ENCODE data around the gene ACTN4. TPM values are rescaled to one million over a fixed set of nuclear protein-coding genes. Genes with fewer than 3 reads are reported as not detected.

Gene ACTN4
- polyA plus RNA-seq, 2 of the 4 experiments (the other 2 are of a cell fraction), result 605 to 967 TPM

DNA sequence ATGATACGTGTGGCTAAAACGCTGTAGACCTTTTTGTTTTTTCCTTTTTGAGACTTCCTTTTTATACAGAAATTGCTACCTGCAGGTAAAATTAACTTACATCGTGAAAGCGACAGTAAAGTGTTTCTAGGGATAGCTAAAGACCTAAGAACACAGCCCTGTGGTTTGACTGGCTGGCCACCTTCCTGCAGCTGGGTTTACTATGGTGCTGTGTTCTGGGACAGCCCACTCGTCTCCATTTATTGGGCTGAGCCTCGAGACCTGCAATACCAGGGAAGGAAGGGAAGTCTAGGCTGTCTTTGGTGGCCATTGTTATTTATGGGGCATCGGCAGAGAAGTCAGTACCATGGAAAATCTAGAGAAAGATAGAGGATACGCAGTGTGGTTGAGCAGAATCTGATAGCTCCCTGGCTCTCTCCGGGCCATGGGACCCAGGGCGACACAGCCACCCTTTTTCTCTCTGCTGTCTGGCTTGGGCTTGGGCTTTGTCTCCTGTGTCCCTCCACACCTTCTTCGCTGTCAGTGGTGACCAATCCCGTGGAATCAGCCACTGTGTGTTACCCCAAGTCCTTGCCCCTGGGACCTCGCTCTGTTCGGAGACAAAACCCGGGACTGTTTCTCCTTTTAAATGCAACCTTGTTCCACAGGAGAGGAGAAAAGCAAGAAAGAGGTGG, 30.9 kb downstream of the ACTN4 start:
- CTCF ChIA-PET, result interaction anchor here (0.8 to 18.2 kb wide), 13 partner anchors 8 to 252 kb away, joined by 3 to 336 read pairs (median 3); partner anchors contain the start of genes MRPS12 and SARS2
- WGBS (ENCODE audit: missing lambda C conversion rate), result 85% methylated on average over 15 of the region's 15 CpGs
- peak; percentile 45 for TF ChIP-seq POLR2AphosphoS2 (conservative IDR thresholded peaks at IDR 0.05; ENCODE audit: low read length)
- no peak for TF ChIP-seq JUN (IDR thresholded peaks at IDR 0.05)
- TF ChIP-seq FOSB (CRISPR knock-in tag; IDR thresholded peaks at IDR 0.05), result 0 out of 2 replicates have a peak, but pooled peaks have one; percentile 71
- TF ChIP-seq ELK1 (IDR thresholded peaks at IDR 0.05; ENCODE audit: low read depth, low read length), result 0 out of 2 replicates have a peak, but pooled peaks have one; percentile 25
- TF ChIP-seq HOXB13 (CRISPR knock-in tag; IDR thresholded peaks at IDR 0.05; ENCODE audit: low read depth), result no peak
- TF ChIP-seq FOSL2 (IDR thresholded peaks at IDR 0.05), result no peak
- no peak for TF ChIP-seq FOSL2 (CRISPR knock-in tag; IDR thresholded peaks at IDR 0.05)
- no peak for TF ChIP-seq EHF (CRISPR knock-in tag; IDR thresholded peaks at IDR 0.05)
- TF ChIP-seq TFCP2L1 (CRISPR knock-in tag; IDR thresholded peaks at IDR 0.05), result 0 out of 2 replicates have a peak, but pooled peaks have one; percentile 25
- TF ChIP-seq JUNB (IDR thresholded peaks at IDR 0.05), result no peak
- TF ChIP-seq PBX3 (IDR thresholded peaks at IDR 0.05), result no peak
- TF ChIP-seq HEYL (CRISPR knock-in tag; IDR thresholded peaks at IDR 0.05), result no peak
- TF ChIP-seq REST (IDR thresholded peaks at IDR 0.05), result no peak
- peak overlapping the region; percentile 54 for H3K4me2 ChIP-seq
- peaks cover 96% of the 10 kb centered on the region for H3K4me1 ChIP-seq
- FAIRE-seq, result peak; percentile 51
- H3K9me3 ChIP-seq, result peaks cover 7% of the 10 kb centered on the region; the same call in 2 of the 3 replicates
- no peak overlapping the region for H3K4me3 ChIP-seq
- peak overlapping the region; percentile 93 to 94 for H3K27ac ChIP-seq
- no peak for DNase-seq (ENCODE audit: low read depth in 1 of 2, low spot score in 1 of 2)
- ATAC-seq, result 0 out of 6 replicates have a peak, but pooled peaks of 1 of the 2 experiments have one; percentile 0
- POLR2A ChIA-PET, result interaction anchor here (0.9 to 6.7 kb wide), 2 partner anchors 19 to 30 kb away, joined by 3 to 61 read pairs; partner anchors contain the start of gene ACTN4

GRCh38 chr19:38678891-38679494, 31.5 kb downstream of the ACTN4 start:
- peak overlapping the region; percentile 54 for H3K4me2 ChIP-seq
- ChIA-PET CTCF (interaction anchor here (0.7 to 18.2 kb wide), 11 partner anchors 11 to 251 kb away, joined by 3 to 336 read pairs (median 3); partner anchors contain the start of genes MRPS12 and SARS2), POLR2A (interaction anchor here (0.9 to 6.7 kb wide), 2 partner anchors 20 to 30 kb away, joined by 3 to 61 read pairs; partner anchors contain the start of gene ACTN4)
- ATAC-seq, result no peak
- WGBS (ENCODE audit: missing lambda C conversion rate), result 79% methylated on average over 7 of the region's 7 CpGs
- no peak overlapping the region for H3K4me3 ChIP-seq
- H3K9me3 ChIP-seq, result peaks cover 7% of the 10 kb centered on the region; the same call in 2 of the 3 replicates
- no peak for DNase-seq (ENCODE audit: low read depth in 1 of 2, low spot score in 1 of 2)
- peaks cover 95% of the 10 kb centered on the region for H3K4me1 ChIP-seq
- H3K27ac ChIP-seq, result peak overlapping the region; percentile 93 to 94
- peak; percentile 77 for FAIRE-seq
- TF ChIP-seq ELK1 (IDR thresholded peaks at IDR 0.05; ENCODE audit: low read depth, low read length), result no peak
- no peak for TF ChIP-seq CBX8 (IDR thresholded peaks at IDR 0.05)
- TF ChIP-seq, protein P1, sequence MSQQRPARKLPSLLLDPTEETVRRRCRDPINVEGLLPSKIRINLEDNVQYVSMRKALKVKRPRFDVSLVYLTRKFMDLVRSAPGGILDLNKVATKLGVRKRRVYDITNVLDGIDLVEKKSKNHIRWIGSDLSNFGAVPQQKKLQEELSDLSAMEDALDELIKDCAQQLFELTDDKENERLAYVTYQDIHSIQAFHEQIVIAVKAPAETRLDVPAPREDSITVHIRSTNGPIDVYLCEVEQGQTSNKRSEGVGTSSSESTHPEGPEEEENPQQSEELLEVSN (IDR thresholded peaks at IDR 0.05; ENCODE audit: borderline replicate concordance, low read depth), result no peak
- no peak for TF ChIP-seq ZNF302 (CRISPR knock-in tag; IDR thresholded peaks at IDR 0.05)
- 0 out of 2 replicates have a peak, but pooled peaks have one; percentile 10 for TF ChIP-seq GATA3 (IDR thresholded peaks at IDR 0.05; ENCODE audit: borderline replicate concordance)
- TF ChIP-seq TFCP2L1 (CRISPR knock-in tag; IDR thresholded peaks at IDR 0.05), result no peak
- no peak for TF ChIP-seq NFE2L2 (conservative IDR thresholded peaks at IDR 0.05; ENCODE audit: low read length)
- no peak for TF ChIP-seq REST (IDR thresholded peaks at IDR 0.05)
- no peak for TF ChIP-seq CHD2 (IDR thresholded peaks at IDR 0.05; ENCODE audit: low read length, partially characterized antibody)
- TF ChIP-seq KDM5A (IDR thresholded peaks at IDR 0.05), result no peak
